ENCODE measurements around the gene FAM234A. TPM values are rescaled to one million over a fixed set of nuclear protein-coding genes. Genes with fewer than 3 reads are reported as not detected.

Gene FAM234A
- polyA plus RNA-seq, 1 donor = 63.4 TPM

DNA sequence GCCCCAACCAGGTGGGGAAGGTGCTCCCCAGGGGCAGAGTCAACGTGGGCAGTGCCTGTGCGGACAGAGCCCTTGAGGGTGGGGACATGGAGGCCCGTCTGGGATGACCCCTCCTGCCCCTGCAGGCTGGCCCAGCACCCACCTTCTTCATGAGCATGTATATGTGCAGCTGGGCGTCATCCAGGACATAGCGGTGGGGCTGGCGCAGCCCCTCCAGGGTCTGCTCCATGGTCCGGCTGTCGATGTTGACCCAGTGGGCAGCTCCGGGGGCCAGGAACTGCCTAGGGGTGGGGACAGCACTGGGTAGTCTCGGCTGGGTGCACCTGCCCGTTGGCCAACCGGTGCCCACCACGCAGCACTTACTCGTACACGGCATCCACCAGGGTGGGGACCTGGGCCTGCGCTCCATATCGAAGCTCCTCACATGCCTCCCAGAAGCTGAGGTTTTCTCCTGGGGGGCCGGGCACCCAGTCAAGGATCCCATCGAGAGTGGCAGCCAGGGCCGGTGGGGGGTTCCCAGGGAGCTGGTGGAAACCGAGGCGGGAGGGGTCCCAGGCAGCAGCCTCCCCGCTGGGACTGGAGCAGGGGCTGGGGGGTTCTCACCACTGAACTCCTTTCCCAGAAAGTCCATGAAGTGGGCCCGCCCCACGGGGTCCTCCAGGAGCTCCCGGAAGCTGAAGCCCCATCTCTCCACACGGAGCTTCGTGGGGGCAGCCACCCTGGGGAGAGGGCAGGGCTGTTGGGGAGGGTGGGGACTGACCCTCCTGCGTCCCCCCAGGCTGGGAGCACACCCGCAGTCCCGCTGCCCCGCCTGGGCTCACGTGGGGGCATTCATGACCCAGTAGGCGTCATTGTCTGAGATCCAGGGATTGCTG lies 36.0 kb downstream of the FAM234A start:
- Histone ChIP-seq H3K9me3 (ENCODE audit: control insufficient read depth, low read depth, low read length) (peaks cover 7% of the 10 kb centered on the region), H3K36me3 (ENCODE audit: control insufficient read depth, insufficient read depth, low read length) (no peaks in the 10 kb centered on the region), H3K4me1 (ENCODE audit: control insufficient read depth, insufficient read depth, low read length) (peaks cover 7% of the 10 kb centered on the region), H3K27ac (ENCODE audit: low read length) (no peak overlapping the region), H3K27me3 (ENCODE audit: control insufficient read depth, insufficient read depth, low read length) (peaks cover 31% of the 10 kb centered on the region), H3K4me3 (ENCODE audit: low read length) (no peak overlapping the region)
- no CpG with 5 or more reads among the region's 34 CpGs for WGBS (ENCODE audit: insufficient coverage, low lambda C conversion rate)
- DNase-seq = no peak

GRCh38 chr16:272633-273546 lies 38.3 kb downstream of the FAM234A start:
- Histone ChIP-seq H3K4me1 (ENCODE audit: control insufficient read depth, insufficient read depth, low read length) (peaks cover 7% of the 10 kb centered on the region), H3K9me3 (ENCODE audit: control insufficient read depth, low read depth, low read length) (peaks cover 7% of the 10 kb centered on the region), H3K4me3 (ENCODE audit: low read length) (no peak overlapping the region), H3K27ac (ENCODE audit: low read length) (no peak overlapping the region), H3K27me3 (ENCODE audit: control insufficient read depth, insufficient read depth, low read length) (peaks cover 41% of the 10 kb centered on the region), H3K36me3 (ENCODE audit: control insufficient read depth, insufficient read depth, low read length) (no peaks in the 10 kb centered on the region)
- WGBS (ENCODE audit: insufficient coverage, low lambda C conversion rate) = no CpG with 5 or more reads among the region's 36 CpGs
- DNase-seq = no peak

DNA sequence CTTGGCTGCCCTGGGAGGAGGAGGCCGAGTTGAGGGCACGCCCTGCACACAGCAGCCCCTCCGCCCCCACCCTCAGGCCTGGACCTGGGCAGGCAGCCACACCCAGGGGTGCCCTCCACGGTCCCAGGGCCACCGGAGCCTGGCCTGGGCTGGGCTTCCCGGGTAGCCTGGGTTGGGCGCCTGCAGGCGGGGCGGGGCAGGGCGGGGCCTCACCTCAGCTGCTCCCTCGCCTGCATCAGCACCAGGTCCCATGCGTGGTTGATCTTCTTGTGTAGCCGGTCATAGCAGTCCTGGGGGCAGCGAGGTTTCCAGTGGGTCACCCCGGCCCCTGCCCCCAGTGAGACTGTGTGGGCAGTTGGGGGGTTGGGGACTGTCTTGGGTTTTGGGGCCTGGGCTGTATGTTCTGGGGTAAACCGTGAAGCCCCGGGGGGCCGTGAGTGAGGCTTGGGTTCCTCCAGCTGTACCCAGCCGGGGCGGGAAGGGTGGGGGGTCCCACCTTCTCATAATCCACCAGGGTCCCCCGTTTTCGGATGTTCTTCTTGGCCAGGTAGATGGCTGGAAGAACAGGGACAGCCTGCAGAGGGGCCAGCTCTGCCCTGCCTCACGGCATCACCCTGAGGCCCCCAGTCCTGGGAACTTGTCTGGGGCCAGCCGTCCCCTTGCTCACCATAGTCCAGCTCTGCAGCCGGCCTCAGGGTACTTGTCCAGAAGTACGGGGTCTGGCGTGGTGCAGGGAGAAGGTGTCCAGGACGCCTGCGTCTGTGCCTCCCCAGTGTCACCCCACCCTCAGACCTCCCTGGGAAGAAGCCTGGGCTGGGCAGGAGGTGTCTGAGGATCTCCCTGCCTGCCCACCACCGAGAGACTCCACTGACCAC lies 39.2 kb downstream of the FAM234A start:
- no CpG with 5 or more reads among the region's 30 CpGs for WGBS (ENCODE audit: insufficient coverage, low lambda C conversion rate)
- no peak for DNase-seq
- H3K27ac ChIP-seq (ENCODE audit: low read length) = no peak overlapping the region

DNA sequence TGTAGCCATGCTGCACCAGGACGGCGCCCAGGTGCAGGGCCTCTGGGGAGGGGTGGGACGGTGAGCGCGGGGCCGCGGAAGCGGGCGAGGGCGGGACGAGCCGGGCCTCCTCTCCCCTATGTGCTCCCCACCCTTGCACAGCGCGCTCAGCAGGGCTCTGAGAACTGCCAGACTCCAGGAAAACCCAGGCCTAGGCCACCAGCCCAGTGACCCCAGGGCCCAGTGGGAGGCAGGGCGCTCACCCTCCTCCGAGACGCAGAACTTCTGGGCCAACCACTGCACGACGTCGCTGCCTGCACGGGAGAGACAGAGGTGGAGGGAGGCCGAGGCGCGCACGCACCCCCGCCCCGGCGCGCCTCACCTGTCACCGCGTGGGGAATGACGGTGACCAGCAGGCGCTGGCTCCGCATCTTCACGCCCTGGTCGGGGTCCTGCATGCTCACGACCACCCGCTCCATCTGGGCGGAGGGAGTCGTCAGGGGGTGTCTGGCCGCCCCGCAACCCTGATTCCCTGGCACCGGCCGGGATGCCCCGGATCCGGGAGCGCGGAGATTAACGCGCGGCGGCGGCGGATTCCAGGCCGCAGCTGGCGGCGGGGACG lies 40.5 kb downstream of the FAM234A start:
- Histone ChIP-seq H3K27ac (ENCODE audit: low read length) (no peak overlapping the region), H3K36me3 (ENCODE audit: control insufficient read depth, insufficient read depth, low read length) (no peaks in the 10 kb centered on the region), H3K27me3 (ENCODE audit: control insufficient read depth, insufficient read depth, low read length) (peaks cover 61% of the 10 kb centered on the region), H3K4me1 (ENCODE audit: control insufficient read depth, insufficient read depth, low read length) (peaks cover 7% of the 10 kb centered on the region), H3K9me3 (ENCODE audit: control insufficient read depth, low read depth, low read length) (peaks cover 10% of the 10 kb centered on the region), H3K4me3 (ENCODE audit: low read length) (no peak overlapping the region)
- no CpG with 5 or more reads among the region's 58 CpGs for WGBS (ENCODE audit: insufficient coverage, low lambda C conversion rate)
- peak in 1 of 2 donors; percentile 32 for DNase-seq

More for the DNA sequence above, 39.2 kb downstream of the FAM234A start:
- Histone ChIP-seq H3K36me3 (ENCODE audit: control insufficient read depth, insufficient read depth, low read length) (no peaks in the 10 kb centered on the region), H3K4me3 (ENCODE audit: low read length) (no peak overlapping the region), H3K4me1 (ENCODE audit: control insufficient read depth, insufficient read depth, low read length) (peaks cover 7% of the 10 kb centered on the region), H3K9me3 (ENCODE audit: control insufficient read depth, low read depth, low read length) (peaks cover 7% of the 10 kb centered on the region), H3K27me3 (ENCODE audit: control insufficient read depth, insufficient read depth, low read length) (peaks cover 48% of the 10 kb centered on the region)

DNA sequence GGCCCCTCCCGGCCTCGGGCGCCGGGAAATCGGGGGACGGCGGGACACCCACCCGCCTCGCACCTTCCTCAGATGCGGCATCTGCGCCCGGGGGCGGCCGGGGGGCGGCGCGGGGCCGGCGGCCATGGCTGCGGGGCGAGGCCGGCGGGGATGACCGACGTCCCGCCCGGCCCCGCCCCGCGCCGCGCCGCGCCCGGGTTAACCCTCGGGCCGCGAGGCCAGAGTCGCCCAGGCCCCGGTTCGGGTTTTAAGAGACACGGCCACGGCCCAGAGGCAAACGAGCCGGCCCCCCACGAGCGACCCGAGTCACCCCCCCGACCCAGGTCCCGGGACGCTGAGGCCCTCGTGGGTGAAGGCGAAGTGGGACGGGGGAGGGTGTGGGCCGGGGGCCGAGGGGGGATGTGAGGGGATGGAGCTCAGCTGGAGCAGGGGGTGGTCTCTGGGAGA lies 41.2 kb downstream of the FAM234A start, which contains the start of gene RGS11:
RGS11 (minus strand) TSS at position 159 of the 447 bp plus-strand sequence; CDS start at position 126, 33 bp downstream.
- Histone ChIP-seq H3K9me3 (ENCODE audit: control insufficient read depth, low read depth, low read length) (peaks cover 11% of the 10 kb centered on the region), H3K27ac (ENCODE audit: low read length) (no peak within 1 kb of the TSS), H3K4me1 (ENCODE audit: control insufficient read depth, insufficient read depth, low read length) (peaks cover 9% of the 10 kb centered on the region), H3K36me3 (ENCODE audit: control insufficient read depth, insufficient read depth, low read length) (no peaks in the 10 kb centered on the region), H3K4me3 (ENCODE audit: low read length) (no peak within 1 kb of the TSS), H3K27me3 (ENCODE audit: control insufficient read depth, insufficient read depth, low read length) (peaks cover 64% of the 10 kb centered on the region)
- DNase-seq = no peak
- no CpG with 5 or more reads among the region's 56 CpGs for WGBS (ENCODE audit: insufficient coverage, low lambda C conversion rate)

DNA sequence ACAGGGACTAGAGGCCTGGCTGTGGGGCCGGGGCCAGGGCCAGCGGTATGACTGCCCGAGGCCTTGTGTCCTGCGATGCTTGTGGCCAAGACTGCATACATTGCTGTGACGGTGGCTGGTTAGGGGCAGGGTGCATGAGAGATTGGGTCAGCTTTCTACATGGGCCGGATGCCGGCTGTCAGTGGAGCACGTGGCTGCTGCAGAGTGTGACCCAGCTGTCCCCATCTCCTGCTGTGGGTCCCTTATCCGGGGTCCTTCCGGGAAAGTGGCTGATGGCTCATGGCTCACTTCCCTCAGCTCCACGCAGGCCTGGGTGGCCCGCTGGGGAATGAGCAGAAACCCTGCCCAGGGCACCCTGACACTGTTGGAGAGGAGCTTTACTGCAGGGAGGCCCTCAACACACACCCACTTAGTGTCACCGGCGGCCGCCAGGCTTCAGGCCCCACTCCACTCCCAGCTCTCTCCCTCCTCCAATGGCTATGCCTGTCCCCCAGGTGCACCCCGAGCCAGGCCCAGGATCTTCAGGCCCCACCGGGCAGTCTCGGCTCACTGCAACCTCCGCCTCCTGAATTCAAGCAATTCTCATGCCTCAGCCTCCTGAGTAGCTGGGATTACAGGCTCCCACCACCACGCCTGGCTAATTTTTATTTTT lies 41.9 kb downstream of the FAM234A start:
- no peak for DNase-seq
- Histone ChIP-seq H3K27ac (ENCODE audit: low read length) (no peak overlapping the region), H3K4me3 (ENCODE audit: low read length) (no peak overlapping the region), H3K27me3 (ENCODE audit: control insufficient read depth, insufficient read depth, low read length) (peaks cover 68% of the 10 kb centered on the region), H3K36me3 (ENCODE audit: control insufficient read depth, insufficient read depth, low read length) (no peaks in the 10 kb centered on the region), H3K9me3 (ENCODE audit: control insufficient read depth, low read depth, low read length) (peaks cover 18% of the 10 kb centered on the region), H3K4me1 (ENCODE audit: control insufficient read depth, insufficient read depth, low read length) (peaks cover 14% of the 10 kb centered on the region)
- no CpG with 5 or more reads among the region's 20 CpGs for WGBS (ENCODE audit: insufficient coverage, low lambda C conversion rate)

GRCh38 chr16:278863-279366 lies 44.3 kb downstream of the FAM234A start:
- Histone ChIP-seq H3K36me3 (ENCODE audit: control insufficient read depth, insufficient read depth, low read length) (no peaks in the 10 kb centered on the region), H3K4me3 (ENCODE audit: low read length) (no peak overlapping the region)
- WGBS (ENCODE audit: insufficient coverage, low lambda C conversion rate) = 51% methylated on average over 3 of the region's 6 CpGs

GRCh38 chr16:279531-279930 lies 44.9 kb downstream of the FAM234A start:
- no CpG with 5 or more reads among the region's 7 CpGs for WGBS (ENCODE audit: insufficient coverage, low lambda C conversion rate)
- H3K27me3 ChIP-seq (ENCODE audit: control insufficient read depth, insufficient read depth, low read length) = peaks cover 65% of the 10 kb centered on the region
- peaks cover 14% of the 10 kb centered on the region for H3K4me1 ChIP-seq (ENCODE audit: control insufficient read depth, insufficient read depth, low read length)
- no peak overlapping the region for H3K4me3 ChIP-seq (ENCODE audit: low read length)
- DNase-seq = no peak
- H3K9me3 ChIP-seq (ENCODE audit: control insufficient read depth, low read depth, low read length) = peaks cover 21% of the 10 kb centered on the region
- H3K27ac ChIP-seq (ENCODE audit: low read length) = no peak overlapping the region
- no peaks in the 10 kb centered on the region for H3K36me3 ChIP-seq (ENCODE audit: control insufficient read depth, insufficient read depth, low read length)

More at GRCh38 chr16:278863-279366, 44.3 kb downstream of the FAM234A start:
- Histone ChIP-seq H3K27me3 (ENCODE audit: control insufficient read depth, insufficient read depth, low read length) (peaks cover 71% of the 10 kb centered on the region), H3K9me3 (ENCODE audit: control insufficient read depth, low read depth, low read length) (peaks cover 17% of the 10 kb centered on the region), H3K4me1 (ENCODE audit: control insufficient read depth, insufficient read depth, low read length) (peaks cover 14% of the 10 kb centered on the region), H3K27ac (ENCODE audit: low read length) (no peak overlapping the region)
- peak in 1 of 2 donors; percentile 39 for DNase-seq

DNA sequence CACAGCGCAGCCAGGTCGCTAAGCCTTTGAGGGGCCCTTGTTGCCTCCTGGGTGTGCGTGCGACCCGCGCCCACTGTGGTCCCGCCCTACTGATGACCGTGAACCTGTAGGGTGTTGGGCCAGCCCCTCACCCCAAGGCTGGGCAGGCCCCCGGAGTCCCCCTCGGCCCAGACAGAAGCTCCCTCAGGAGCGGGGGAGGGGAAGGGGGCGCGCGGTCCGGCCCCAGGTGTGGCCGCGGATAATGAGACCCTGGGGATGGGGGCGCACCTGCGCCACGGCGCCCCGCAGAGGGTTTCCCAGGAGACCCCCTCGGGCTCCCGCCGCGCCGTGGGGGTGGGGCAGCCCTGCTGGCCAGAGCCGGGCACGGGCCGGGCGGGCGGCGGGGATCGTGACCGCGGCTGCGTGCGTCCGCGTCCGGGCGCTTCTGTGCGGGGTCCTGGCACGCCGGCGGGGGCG lies 45.4 kb downstream of the FAM234A start:
- DNase-seq = no peak
- Histone ChIP-seq H3K9me3 (ENCODE audit: control insufficient read depth, low read depth, low read length) (peaks cover 24% of the 10 kb centered on the region), H3K4me3 (ENCODE audit: low read length) (no peak overlapping the region), H3K27me3 (ENCODE audit: control insufficient read depth, insufficient read depth, low read length) (peaks cover 60% of the 10 kb centered on the region), H3K36me3 (ENCODE audit: control insufficient read depth, insufficient read depth, low read length) (peaks cover 2% of the 10 kb centered on the region), H3K4me1 (ENCODE audit: control insufficient read depth, insufficient read depth, low read length) (peaks cover 10% of the 10 kb centered on the region), H3K27ac (ENCODE audit: low read length) (no peak overlapping the region)
- no CpG with 5 or more reads among the region's 47 CpGs for WGBS (ENCODE audit: insufficient coverage, low lambda C conversion rate)

All from large intestine (tissue), 3 donors.